RWPE1 (cell line): ENCODE measurements around the gene CFAP74.

Source experiments
- CTCF ChIA-PET: fragments of 350-600 bp; sonication (Branson Sonifier 250); formaldehyde crosslinking; extraction: SDS; loops from one replicate; lab custom pipeline; 2021; lab: Yijun Ruan, JAX
- POLR2A ChIA-PET: fragments of 400-600 bp; formaldehyde crosslinking; extraction: SDS; loops from one replicate; lab custom pipeline; 2020; ENCODE audit warnings: antibody characterized with exemption; ENCODE audit not compliant: low non-redundant PET; lab: Yijun Ruan, JAX
- DNase-seq: peaks from one replicate; pipeline ENCODE4 v3.0.0; 2012; ENCODE audit warnings: low spot score
- H3K27ac ChIP-seq: fragments of 450-650 bp; 2 replicates; pipeline ENCODE4 v1.5.1; 2017
- TF ChIP-seq, protein P1 (sequence below): fragments of 450-650 bp; conservative IDR thresholded peaks from 2 replicates; pipeline ENCODE4 v1.5.1; 2017; ENCODE audit warnings: low read depth, mild to moderate bottlenecking

The CFAP74 gene

DNA sequence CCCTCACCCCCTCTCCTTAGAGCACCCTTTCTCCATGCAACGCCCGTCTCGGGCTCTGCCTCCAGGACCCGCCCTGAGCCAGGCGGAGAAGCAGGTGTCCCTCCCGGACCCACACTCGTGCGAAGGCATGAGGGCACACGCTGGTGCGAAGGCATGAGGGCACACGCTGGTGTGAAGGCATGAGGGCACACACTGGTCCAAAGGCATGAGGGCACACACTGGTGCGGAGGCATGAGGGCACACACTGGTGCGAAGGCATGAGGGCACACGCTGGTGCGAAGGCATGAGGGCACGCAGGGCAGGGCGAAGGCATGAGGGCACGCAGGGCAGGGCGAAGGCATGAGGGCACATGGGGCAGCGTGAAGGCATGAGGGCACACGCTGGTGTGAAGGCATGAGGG lies 78.7 kb downstream of the CFAP74 start:
- no peak for DNase-seq
- TF ChIP-seq, protein P1, sequence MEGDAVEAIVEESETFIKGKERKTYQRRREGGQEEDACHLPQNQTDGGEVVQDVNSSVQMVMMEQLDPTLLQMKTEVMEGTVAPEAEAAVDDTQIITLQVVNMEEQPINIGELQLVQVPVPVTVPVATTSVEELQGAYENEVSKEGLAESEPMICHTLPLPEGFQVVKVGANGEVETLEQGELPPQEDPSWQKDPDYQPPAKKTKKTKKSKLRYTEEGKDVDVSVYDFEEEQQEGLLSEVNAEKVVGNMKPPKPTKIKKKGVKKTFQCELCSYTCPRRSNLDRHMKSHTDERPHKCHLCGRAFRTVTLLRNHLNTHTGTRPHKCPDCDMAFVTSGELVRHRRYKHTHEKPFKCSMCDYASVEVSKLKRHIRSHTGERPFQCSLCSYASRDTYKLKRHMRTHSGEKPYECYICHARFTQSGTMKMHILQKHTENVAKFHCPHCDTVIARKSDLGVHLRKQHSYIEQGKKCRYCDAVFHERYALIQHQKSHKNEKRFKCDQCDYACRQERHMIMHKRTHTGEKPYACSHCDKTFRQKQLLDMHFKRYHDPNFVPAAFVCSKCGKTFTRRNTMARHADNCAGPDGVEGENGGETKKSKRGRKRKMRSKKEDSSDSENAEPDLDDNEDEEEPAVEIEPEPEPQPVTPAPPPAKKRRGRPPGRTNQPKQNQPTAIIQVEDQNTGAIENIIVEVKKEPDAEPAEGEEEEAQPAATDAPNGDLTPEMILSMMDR: no peak
- POLR2A ChIA-PET: no interaction called here
- no peak overlapping the region for H3K27ac ChIP-seq
- CTCF ChIA-PET: interaction anchor here (0.7 kb wide), 1 partner anchor 121 kb away, joined by 3 read pairs; no protein-coding TSS in a partner anchor

DNA sequence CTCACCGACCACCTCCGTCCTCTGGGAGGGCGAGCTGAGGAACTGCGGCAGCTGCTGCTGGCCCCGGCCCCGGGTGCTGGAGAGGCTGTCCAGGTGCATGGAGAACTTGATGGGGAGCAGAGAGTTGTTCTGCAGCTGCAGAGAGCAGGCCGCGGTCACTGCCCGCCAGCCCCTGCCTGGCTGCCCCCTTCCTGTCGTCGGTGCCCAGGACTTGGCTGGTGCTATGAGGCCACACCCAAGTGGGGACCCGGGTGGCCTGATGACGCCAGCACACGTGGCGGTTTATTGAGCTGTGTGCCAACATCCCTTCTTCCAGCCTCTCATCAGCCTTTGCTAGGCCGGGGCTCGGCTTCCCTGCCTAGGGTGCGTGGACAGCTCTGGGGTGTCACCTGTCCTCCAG lies 79.2 kb downstream of the CFAP74 start:
- TF ChIP-seq, protein P1: no peak
- CTCF ChIA-PET: no interaction called here
- DNase-seq: no peak
- no peak overlapping the region for H3K27ac ChIP-seq
- POLR2A ChIA-PET: no interaction called here

DNA sequence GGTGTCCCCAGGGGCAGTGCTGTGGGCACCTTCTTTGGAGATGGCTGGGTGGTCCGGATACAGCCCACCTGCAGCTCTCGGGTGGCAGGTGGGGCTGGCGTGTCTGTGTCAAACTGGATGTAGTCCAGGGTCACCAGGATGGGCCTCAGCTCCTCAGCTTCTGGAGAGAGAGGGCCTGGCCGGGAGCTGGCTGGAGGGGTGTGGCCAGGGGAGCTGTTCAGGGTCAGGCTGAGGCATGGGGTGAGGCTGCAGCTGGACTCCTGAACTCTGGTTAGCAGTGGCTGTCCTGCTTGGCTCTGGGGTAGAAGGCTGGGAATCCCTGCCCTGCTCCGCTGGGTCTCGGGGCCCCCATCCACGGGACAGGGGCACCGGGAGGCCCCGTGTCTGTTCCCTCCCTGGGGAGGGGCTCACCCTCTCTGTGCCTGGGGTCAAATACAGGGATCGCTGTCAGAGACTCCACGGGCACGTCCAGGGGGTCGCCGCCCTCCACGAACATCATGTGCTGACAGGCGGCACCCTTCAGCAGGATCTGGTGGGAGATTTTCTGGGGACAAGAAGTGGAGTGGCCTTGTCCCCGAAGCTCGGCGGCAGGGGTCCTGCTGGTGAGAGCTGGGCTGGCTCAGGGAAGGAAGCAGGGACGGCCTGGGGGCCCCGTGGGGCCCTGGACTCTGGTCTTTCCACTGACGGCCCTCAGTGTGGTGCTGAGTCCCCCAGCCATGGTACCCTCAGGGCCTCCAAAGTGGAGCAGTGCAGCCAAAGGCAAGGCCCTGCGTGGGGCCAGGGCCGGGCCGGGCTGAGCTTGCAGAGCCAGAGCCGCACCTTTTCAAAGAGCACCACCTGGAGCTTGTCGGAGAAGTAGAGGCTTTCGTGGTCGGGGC lies 80.4 kb downstream of the CFAP74 start:
- no peak overlapping the region for H3K27ac ChIP-seq
- ChIA-PET CTCF (interaction anchor here (0.9 to 1.5 kb wide), 2 partner anchors 20 to 122 kb away, joined by 3 to 5 read pairs; no protein-coding TSS in a partner anchor), POLR2A (no interaction called here)
- TF ChIP-seq, protein P1: no peak
- DNase-seq: no peak

DNA sequence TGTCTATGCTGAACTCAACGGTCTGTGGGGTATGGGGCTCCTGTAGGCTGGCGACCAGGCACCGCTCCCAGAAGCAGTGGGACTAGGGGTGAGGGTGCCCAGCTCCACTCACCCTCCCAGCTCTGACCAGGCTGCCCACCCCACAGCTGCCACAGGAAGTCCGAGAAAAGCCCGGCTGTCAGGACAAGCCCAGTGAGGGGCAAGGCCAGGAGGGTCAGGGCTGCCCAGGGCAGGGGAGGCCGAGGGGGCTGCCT lies 81.0 kb downstream of the CFAP74 start:
- H3K27ac ChIP-seq: no peak overlapping the region
- TF ChIP-seq, protein P1: no peak
- no peak for DNase-seq
- ChIA-PET CTCF (interaction anchor here (1.5 kb wide), 1 partner anchor 122 kb away, joined by 5 read pairs; no protein-coding TSS in a partner anchor), POLR2A (no interaction called here)

DNA sequence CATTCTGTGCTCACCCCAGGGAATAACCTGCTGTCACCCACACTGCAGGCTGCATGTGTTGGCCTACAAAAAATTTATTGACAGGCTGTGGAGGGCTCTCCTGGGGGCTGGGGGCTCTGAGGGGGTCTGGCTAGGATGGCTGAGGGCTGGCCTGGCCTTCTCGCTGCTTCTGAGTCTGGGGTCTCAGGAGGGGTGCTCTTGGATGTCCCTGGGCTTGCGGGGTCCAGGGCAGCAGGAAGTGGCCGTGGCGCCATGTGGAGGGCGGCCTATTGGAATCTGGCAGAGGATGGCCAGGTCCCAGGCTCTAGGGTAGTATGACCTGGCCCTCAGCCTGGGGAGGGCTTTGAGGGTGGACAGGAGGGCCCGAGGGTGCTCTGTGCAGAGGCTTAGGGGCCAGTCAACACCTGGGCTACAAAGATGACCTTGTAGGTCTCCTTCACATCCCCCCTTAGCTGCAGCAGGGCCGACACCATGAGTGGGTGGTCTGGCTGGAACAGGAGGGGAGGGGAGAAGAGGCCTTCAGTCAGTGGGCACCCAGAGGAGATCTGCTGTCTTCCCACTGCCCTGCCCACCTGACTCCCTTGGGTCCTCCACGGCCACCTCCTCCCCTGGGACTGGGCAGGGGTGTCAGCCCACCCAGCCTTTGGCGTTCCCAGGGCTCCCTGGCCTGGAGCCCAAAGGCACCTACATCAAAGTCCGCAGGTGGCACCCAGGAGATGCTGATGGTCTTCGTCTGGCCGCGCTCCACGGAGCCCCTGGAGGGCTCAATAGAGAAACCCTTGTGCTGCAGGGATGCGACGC lies 81.5 kb downstream of the CFAP74 start:
- DNase-seq: no peak
- CTCF ChIA-PET: interaction anchor here (0.6 to 1.5 kb wide), 2 partner anchors 122 to 123 kb away, joined by 4 to 5 read pairs; no protein-coding TSS in a partner anchor
- POLR2A ChIA-PET: no interaction called here
- H3K27ac ChIP-seq: no peak overlapping the region
- TF ChIP-seq, protein P1: no peak

DNA sequence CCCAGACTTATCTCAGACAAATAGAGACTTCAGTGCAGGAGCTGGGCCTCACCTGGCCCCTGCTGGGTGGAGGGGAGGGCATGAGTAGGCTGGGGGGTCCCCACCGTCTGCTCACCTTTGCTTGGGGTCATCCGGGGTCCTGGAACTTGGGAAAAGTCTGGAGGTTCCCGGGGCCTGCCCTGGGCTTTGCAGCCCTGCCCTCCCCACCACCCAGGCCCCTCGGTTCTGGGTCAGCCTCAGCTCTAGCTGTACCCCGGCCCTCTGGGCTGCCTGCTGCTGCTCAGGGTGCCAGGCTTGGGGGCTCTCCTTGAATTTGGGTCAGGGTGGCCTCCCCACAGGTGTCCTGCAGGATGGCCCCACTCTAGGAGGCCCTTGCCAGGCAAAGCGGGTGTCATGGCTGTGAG lies 82.1 kb downstream of the CFAP74 start:
- POLR2A ChIA-PET: no interaction called here
- TF ChIP-seq, protein P1: no peak
- CTCF ChIA-PET: interaction anchor here (0.6 kb wide), 1 partner anchor 123 kb away, joined by 4 read pairs; no protein-coding TSS in a partner anchor

More for the DNA sequence above, 82.1 kb downstream of the CFAP74 start:
- H3K27ac ChIP-seq: no peak overlapping the region
- DNase-seq: no peak
